SW 1271 (cell line): ENCODE measurements around the gene ANGEL1.

Experiments
- DNase-seq, 2 experiments: peaks; one replicate each; lab custom pipeline; 2025; lab: John Stamatoyannopoulos, UW

Gene ANGEL1, protein sequence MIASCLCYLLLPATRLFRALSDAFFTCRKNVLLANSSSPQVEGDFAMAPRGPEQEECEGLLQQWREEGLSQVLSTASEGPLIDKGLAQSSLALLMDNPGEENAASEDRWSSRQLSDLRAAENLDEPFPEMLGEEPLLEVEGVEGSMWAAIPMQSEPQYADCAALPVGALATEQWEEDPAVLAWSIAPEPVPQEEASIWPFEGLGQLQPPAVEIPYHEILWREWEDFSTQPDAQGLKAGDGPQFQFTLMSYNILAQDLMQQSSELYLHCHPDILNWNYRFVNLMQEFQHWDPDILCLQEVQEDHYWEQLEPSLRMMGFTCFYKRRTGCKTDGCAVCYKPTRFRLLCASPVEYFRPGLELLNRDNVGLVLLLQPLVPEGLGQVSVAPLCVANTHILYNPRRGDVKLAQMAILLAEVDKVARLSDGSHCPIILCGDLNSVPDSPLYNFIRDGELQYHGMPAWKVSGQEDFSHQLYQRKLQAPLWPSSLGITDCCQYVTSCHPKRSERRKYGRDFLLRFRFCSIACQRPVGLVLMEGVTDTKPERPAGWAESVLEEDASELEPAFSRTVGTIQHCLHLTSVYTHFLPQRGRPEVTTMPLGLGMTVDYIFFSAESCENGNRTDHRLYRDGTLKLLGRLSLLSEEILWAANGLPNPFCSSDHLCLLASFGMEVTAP

DNA sequence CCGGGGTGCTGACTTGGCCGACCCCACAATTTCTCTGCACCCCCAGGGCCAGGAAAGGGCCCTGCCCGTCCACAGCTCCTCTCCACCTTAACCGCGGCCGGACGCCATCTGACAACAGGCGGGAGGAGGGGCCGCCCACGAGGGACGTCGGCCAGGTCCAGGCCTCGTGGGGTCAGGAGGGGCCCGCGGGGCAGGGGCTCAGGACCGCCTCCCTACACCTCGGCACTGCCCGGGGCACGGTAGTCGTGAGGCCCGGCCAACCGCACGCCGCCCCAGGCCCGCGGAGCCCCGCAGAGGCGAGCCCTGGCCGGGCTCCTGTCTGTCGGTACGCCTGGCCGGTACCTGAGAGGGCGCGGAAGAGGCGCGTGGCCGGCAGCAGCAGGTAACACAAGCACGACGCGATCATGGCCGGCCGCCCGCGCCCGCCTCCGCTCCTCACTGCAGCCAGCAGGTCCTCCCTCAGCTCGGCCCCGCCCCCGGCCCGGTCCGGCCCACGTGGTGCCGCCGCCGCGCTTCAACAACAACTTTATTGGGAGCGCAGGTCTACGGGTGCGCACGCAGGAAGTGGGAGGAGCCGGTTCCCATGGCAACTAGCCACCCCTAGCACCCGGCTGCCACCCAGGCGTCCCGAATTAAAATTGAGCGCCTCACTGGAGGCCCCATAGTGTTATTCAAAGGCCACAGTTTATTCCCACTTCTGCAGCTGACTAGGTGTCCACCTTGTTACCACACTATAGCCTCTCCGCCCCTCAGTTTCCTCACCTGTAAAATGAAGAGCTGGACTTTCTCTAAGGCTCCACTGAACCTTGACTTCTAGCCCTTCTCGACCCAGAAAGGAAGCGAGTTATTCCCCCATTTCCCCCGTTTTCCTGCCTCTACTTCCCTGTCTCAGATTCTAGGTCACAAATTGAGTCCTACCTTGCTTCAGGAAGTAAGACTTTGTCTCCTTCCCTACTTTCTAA, at the start of gene ANGEL1:
TSS of gene ANGEL1 (minus strand) at position 461 of the 962 bp plus-strand sequence. CDS start at position 406, 55 bp downstream.
- peak; percentile 72 to 90 for DNase-seq

DNA sequence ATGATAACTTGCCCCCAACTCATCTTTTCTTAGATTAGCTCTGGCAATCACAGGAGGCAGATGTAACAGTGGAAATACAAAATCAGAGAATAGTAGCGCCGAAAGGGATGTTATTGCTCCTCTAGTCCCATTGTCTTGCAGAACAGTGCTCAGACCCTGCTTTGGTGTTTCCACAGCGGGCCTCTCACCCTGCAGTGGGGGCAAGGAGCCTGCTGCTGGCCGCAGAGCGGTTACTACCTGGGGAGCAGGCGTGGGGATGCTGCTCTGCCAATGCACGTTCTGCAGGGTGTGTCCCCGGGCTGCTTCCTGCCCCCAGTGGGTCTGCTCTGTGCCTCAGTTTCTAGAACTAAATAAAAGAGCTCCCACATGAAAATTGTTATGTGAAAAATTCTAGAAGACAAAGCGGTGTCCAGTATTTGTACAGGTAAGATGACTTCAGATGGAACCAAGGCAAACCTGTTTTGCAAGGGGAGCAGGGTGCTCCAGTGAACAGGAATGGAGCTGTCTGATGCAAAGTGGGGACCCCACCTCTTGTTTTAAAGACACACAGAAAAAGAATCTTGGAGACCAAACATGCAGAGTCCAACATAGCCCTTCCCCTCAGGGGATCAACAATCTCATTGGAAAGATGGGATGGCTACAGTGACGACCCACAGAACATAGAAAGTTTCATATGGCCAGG, 49.0 kb upstream of the ANGEL1 start:
- DNase-seq, result no peak

DNA sequence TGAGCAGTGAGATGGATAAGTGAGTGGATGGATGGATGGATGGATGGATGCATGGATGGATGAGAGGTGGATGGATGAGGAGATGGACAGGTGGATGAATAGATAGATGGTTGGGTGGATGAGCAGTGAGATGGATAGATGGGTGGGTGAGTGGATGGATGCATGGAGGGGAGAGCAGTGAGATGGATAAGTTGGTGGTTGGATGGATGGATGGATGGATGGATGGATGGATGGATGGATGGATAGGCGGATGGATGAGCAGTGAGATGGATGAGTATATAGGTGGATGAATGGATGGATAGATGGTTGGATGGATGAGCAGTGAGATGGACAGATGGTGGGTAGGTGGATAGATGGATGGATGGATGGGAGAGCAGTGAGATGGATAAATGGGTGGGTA, 44.1 kb upstream of the ANGEL1 start:
- DNase-seq, result no peak

DNA sequence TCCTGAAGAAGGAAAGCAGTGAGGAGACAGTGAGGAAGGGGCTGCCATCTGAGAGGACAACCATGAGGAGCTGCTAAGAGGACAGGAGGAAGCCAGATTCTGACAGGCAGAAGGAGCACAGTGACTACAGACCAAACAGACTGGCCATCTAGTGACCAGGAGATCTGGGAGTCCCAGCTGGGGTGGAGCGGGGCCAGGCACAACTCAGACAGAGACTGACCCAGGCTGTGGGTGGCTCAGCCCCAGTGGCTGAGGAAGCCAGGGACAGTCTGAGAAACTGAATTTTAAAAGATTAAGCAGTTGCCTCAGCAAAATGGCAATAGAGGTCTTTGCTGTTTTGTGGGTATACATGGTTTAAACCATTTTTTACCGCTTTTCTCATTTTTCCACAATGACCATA, 42.4 kb upstream of the ANGEL1 start:
- no peak for DNase-seq

DNA sequence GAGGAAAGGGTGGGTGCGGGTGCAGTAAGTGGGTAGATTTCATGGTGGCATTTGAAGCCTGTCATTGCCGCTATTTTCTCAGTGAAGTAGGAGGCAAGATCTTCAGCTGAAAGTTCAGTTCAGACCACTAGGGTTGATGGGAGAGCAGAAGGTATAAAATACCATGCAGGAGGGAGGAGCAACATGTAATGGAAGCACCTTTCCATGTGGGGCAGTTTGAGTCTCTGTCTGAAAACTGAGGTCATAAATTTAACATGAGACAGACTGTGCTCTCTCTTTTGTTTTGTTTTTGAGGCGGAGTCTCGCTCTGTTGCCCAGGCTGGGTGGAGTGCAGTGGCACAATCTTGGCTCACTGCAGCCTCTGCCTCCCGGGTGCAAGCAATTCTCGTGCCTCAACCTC, 36.2 kb upstream of the ANGEL1 start:
- DNase-seq, result no peak

DNA sequence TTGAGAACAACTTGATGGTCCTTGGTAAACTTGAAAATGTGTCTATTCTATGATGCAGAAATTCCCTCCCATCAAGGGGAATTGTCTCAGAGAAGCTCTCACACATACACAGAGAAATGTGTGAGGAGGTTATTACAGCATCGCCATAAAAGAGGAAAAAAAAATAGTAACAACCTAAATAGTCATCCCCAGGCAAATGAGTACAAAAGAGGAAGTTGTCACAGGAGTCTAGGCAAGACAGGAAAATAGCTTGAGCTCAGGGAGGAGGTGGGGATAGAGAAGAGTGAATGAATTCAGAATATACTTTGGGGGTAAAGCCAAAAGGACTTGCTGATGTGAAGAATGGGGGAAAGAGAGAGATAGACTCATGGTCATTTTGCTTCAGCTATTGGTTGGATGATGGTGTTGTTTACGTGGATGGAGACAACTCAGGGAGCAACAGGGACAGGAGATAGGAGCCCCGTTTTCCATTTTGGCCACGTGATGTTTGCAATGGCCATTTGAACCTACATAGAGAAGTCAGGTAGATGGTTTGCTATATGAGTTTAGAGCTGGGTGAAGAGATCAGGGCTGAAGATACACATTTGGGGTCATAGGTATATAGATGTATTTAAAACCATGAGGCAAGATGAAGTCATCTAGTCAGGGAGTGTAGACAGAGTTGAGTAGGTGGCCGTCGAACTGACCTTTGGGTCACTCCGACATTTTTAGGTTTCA, 33.8 kb upstream of the ANGEL1 start:
- no peak for DNase-seq

DNA sequence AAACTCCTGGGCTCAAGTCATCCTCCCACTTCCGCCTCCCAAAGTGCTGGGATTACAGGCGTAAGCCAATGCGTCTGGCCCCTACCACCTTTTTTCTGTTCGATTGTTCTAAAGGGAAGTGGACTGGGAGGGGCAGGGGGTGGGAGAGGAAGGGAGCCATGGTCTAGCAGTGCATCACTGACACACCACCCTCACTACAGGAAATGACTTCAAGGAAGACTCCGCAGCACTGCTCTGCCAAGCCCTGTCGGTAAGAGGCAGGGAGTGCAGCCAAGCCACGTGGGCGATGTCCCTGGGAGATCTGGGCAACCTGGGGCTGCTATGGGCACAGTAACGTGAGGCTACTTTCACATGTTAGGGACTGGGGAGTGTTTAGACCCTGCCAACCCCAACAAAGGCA, 31.5 kb upstream of the ANGEL1 start:
- DNase-seq, result no peak

DNA sequence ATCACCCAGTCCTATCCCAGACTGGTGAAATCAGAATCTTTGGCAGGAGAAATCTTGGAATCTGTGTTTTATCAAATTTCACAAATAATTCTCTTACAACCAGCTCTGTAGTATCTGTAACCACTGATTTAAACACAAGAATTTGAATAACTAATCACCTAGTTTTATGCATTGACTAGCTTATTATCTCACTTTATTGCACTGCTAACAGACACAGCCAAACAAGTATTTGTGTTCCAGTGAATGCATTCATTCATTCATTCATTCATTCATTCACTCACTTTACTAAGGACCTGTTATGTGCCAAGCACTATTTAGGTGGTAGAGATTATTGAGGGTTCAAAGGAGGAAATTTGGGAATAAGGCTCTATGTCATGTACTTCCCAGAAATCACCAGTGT, 29.7 kb upstream of the ANGEL1 start:
- DNase-seq, result no peak

DNA sequence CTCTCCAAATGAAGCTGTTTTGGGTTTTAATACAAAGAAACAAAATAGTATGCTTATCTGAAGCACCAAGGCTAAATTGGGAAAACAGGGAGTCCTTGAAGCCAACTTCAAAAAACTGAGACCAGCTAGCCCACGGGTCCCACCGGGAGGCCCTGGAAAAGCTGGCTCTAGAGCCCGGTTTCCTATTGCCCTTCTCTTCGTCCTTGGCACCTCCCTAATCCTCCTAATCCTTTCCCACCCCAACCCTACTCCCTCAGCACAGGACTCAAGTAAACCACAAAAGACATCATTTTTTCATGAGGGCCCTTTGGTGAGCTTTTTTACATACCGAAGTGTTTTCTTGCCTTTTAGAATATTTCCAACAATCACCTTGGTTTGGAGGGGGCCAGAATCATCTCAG, 24.8 kb upstream of the ANGEL1 start:
- no peak for DNase-seq

DNA sequence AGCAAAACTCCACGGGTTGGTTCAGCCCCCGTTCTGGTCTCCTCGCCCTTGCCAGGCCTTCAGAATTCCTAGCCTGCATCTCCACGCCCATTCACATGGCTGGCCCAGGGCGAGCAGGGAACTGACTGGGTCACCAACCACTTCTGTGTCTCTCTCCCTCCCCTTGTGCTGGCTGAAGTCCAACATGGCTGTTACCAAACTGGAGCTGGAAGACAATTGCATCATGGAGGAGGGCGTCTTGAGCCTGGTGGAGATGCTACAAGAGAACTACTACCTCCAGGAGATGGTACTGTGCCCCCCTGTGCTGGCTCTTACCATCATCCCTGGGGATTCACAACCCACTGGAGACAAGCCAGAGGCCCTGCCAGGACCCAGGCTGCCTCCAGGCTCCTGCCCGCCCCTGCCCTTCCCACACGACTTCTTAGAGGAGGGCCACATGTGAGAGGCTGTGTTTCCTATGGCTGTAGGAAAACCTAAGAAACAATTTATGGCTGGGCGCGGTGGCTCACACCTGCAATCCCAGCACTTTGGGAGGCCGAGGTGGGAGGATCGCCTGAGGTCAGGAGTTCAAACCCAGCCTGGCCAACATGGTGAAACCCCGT, 23.4 kb upstream of the ANGEL1 start:
- no peak for DNase-seq

DNA sequence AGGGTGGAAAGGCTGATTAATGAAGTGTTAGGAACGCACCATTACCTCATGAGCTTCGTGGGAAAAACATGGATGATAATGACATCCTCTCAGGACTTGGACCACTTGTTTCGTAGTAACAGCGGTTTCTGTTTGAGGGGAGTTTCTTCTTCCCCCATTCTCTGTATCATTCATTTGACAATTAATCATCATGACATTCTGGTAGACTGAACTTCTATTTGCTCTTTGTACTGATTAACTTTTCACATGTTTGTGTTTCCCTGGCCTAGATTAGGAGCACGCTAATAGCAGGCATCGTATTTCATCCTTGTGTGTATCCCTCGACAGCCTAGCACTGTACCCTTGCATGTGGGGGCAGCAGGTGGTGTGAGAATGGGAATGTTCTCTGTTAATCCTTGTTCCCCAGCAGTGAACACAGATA, 21.6 kb upstream of the ANGEL1 start:
- DNase-seq, result no peak

DNA sequence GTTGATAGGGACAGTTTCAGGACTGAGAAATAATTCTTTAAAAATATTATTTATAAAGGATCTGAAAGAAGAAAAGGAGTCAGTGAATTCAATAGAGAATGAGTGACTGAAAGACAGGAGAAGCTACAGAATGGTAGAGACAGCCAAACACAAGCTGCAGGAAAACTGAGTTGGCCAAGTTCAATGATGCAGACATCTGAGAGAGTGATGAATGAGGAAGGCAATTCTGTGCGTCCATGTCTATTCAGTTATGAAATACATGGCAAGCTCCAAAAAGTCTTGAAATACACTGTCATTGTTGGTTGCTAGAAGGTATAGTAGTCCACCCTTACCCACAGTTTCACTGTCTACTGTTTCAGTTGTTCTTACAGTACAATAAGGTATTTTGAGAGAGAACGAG, 20.3 kb upstream of the ANGEL1 start:
- DNase-seq, result no peak

DNA sequence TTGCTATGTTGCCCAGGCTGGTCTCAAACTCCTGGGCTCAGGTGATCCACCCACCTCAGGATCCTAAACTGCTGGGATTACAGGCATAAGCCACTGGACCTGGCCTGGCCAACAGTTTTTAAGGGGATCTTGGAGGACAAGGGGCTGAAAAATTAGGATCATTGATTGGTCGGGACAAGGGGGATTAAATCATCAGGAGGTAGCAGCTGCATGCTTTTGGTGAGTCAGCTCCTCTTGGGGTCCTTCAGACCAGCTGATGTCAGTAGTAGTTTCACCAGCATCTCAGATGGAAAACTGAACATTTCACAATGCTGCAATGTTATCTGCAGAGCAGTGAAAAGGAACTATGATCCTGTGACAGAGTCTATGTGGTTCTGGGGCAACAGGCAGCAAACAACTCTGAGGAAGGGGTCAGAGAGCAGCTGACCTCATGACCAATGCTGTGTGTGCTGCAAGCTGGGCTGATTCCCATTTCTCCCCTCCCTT, 19.9 kb upstream of the ANGEL1 start:
- no peak for DNase-seq

DNA sequence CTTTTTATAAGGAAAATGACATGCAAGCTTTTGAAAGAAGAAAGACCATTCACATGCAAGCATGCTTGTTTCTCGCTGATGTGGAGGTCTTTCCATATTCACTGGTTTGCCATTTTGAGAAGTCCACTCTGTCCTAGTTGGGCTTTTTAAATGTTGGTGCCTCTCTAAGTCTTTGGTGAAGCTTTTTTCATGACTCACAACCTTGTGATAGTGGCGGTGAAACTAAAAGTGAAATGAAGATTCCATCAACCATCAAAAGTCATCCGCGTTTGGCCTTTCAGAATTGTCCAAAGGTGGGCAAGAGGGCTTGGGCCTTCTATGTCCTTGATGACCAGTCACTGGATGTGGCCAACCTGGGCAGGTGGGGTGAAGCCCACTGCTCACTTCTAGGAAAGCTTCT, 17.9 kb upstream of the ANGEL1 start:
- no peak for DNase-seq

DNA sequence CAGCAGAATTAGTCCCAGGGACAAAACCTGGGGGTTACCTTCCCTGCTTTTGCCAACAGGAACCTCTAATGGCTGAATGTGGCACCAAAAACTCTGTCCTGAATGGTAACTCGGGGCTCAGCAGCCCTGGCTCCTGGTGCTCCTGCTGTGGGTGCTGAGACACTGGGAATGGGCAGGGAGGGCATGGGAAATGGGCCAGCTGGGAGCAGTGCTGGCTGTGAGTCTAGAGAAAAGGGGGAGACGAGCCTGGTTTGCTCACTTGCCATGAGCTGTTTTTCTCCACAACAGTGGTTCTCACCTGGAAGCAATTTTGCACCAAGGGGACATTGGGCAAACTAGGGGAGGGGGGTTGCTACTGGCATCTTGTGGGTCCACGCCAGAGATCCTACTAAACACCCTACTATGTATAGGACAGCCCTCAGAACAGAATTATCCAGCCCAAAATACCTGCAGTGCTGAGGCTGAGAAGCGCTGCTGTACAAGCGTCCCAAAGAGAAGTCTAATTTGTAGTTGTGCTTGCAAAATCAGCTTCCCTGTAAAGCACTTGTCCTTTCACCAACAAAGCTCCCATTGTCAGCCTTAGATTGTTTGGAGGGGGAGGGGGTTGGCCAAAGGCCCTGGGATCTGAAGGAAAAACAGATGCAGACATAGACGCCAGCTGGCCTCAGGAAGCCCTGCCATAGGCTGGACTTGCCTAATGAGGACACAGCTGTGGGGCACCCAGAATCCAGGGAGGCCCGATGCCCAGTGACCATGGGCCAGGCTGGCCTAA, 17.2 kb upstream of the ANGEL1 start:
- DNase-seq, result no peak

DNA sequence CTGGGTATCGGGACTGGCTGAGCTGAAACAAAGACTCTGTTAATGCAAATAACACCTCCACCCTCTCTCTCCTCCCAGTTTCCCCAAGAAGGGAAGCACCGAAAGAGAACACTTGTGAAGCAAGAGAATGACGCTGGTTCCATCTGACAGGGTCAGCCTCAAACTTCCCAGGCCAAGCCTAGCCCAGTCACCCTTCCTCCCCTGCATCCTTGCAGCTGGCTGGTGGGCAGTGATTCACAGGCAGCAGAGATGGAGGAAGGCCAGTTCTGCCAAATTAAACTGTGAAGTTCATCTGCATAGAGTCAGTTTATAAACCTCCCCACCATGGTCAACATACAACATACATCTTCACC, 16.3 kb upstream of the ANGEL1 start:
- DNase-seq, result no peak

DNA sequence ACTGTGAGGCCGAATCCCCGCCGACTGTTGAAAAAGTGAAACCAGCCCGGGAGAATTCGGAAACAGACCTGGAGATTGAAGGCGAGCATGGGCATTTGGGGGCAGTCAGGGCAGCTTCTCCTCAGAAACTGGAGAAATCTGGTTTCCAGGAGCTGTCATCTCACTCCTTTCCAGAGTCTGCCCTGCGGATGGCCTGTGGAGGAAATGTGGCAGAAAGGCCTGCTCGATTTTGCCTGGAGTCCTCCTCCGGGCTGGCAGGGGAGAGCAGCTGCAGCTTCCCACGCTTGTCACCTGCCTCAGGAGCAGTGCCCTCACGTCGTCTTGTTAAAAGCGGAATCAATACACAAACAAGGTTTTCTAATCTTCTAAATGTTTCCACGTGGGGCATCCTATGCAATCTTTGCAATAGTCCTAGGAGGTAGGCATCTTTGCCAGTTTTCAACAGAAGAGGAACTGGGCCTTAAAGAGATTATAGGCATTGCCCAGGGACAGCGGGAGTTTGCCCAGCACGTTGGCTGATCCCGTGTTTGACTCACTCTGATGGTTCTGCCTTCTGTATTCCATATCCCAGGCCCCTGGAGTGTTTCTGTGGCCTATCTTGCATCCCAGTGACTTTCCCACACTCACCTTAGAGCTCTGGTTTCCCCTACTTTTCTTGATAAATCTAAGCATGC, 15.8 kb upstream of the ANGEL1 start:
- no peak for DNase-seq

DNA sequence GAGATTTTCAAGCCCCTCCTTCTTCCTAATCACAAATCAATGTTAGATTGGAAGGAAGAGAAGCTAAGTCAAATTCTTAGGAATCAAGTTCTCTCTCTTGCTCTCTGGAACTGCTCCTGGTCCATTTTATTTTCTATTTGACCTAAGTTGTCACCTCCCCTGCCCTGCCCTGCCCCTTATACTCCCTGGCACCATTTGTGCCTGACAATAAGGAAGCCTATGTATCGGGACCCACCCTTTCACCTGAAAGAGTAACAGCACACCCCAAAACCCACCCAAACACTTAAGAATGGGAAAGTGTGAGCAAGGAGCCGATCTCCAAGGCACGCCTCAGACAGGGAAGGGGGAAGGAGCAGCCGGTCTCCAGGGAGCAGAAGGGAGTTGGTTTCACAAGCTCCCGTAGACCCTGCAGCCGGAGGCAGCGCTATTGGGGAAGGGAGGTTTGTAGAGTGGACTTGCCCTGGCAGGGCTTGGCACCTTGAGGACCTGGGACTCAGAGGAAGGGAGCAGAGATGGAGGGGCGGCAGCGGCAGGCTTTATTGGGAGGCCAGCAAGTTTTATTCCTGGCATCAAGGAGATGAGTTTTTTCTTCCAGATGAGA, 15.1 kb upstream of the ANGEL1 start:
- DNase-seq, result no peak

DNA sequence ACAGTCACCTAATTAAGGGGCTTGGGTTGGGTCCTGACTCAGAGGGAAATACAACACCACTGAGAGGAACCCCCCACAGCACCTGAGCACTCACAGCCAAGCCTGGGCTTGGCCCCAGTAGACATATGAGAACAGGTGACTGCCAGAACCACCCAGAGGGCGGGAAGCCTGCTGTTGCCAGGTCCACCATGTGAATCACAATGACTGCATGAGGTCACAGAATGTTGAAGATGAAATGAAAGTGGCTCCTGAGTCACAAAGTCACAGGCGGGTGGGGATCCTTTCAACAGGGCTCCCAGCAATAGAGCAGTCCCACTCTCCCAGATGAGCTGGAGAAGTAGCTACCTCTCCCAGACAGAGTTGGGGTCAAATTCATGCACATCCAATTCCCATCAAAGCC, 13.4 kb upstream of the ANGEL1 start, which contains the start of gene LRRC74A:
TSS of gene LRRC74A (plus strand) at position 287 of the 400 bp plus-strand sequence. CDS start 290 bp downstream, outside the sequence.
- DNase-seq, result no peak
